ENCODE data around the gene AGBL4. TPM values are rescaled to one million over a fixed set of nuclear protein-coding genes. Genes with fewer than 3 reads are reported as not detected.

Gene AGBL4
- total and polyA plus RNA-seq, 2 of the 13 experiments (the other 11 are each of a cell fraction or from before 2014, with no cell fraction given), result not detected

DNA sequence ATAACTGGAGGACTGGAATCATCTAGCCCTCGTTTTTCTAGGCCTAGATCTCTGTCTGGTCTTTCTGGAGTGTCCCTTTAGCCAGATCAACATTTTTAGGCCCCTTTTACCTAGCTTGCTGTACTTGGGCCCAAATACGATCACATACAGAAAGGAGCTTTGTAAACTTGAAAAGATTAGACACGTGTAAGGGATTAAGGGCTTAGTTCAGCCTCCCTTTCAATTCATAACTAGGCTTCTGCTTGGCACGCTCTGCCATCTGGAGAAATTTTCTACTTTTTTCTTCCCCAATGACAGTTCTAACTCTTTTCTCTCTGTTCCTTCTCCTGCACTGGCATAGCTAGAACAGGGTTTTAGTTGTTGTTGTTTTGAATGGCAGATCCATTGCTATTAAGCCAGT, 1093.7 kb downstream of the AGBL4 start (continued):
- TF ChIP-seq, protein P1, sequence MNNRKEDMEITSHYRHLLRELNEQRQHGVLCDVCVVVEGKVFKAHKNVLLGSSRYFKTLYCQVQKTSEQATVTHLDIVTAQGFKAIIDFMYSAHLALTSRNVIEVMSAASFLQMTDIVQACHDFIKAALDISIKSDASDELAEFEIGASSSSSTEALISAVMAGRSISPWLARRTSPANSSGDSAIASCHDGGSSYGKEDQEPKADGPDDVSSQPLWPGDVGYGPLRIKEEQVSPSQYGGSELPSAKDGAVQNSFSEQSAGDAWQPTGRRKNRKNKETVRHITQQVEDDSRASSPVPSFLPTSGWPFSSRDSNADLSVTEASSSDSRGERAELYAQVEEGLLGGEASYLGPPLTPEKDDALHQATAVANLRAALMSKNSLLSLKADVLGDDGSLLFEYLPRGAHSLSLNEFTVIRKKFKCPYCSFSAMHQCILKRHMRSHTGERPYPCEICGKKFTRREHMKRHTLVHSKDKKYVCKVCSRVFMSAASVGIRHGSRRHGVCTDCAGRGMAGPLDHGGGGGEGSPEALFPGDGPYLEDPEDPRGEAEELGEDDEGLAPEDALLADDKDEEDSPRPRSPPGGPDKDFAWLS (CRISPR knock-in tag; IDR thresholded peaks at IDR 0.05; ENCODE audit: borderline replicate concordance), result no peak

- FAIRE-seq, result no peak
- ChIA-PET POLR2A (no interaction called here), CTCF (ENCODE audit: low intra/inter-chr PET ratio, low total read pairs) (no interaction called here)
- Histone ChIP-seq H4K20me1 (ENCODE audit: insufficient read depth, low read length) (no peaks in the 10 kb centered on the region), H3K4me1 (ENCODE audit: insufficient read depth, low read length) (no peaks in the 10 kb centered on the region), H3K9me3 (ENCODE audit: low read length) (peaks cover 18% of the 10 kb centered on the region), H2AFZ (ENCODE audit: low read length) (no peak overlapping the region), H3K4me2 (ENCODE audit: low read depth, low read length) (no peak overlapping the region), H3K36me3 (replicated peaks in 1 of 2; ENCODE audit: control insufficient read depth in 1 of 2, insufficient read depth in 2 of 2, low read length in 2 of 2) (no peaks in the 10 kb centered on the region), H3K79me2 (ENCODE audit: insufficient read depth, low read length) (no peaks in the 10 kb centered on the region), H3K27ac (ENCODE audit: extremely low read length, insufficient read depth, low read length) (no peak overlapping the region), H3K4me3 (replicated peaks in 1 of 3; ENCODE audit: insufficient read depth in 1 of 3, low read depth in 2 of 3, low read length in 3 of 3) (no peak overlapping the region), H3K27me3 (ENCODE audit: control insufficient read depth in 1 of 2, insufficient read depth in 2 of 2, low read length in 2 of 2) (no peaks in the 10 kb centered on the region), H3K9ac (ENCODE audit: insufficient read depth, low read depth, low read length) (no peak overlapping the region)
- no TSS peak for BruUV-seq (replicated peaks)
- in situ Hi-C loops (cut with HindIII; ENCODE audit: extremely low pct_ligation_motif_present, low pct_unique_long_range_greater_than_20kb) (loop anchor here (25.0 kb wide), 1 partner anchor 1413 kb away; no protein-coding TSS in a partner anchor), intact Hi-C loops (cut with micrococcal nuclease; ENCODE audit: unreplicated experiment) (no loop called here)
- TF ChIP-seq ERF (CRISPR knock-in tag; IDR thresholded peaks at IDR 0.05) (no peak), MTF1 (CRISPR knock-in tag; IDR thresholded peaks at IDR 0.05) (no peak), ZNF710 (CRISPR knock-in tag; IDR thresholded peaks at IDR 0.05; ENCODE audit: borderline replicate concordance) (no peak), CHD2 (IDR thresholded peaks at IDR 0.05; ENCODE audit: low read depth, low read length) (no peak), ZBTB7A (CRISPR knock-in tag; IDR thresholded peaks at IDR 0.05) (no peak), NONO (IDR thresholded peaks at IDR 0.05) (no peak), NONO (CRISPR knock-in tag; conservative IDR thresholded peaks at IDR 0.05) (no peak), ZNF878 (CRISPR knock-in tag; IDR thresholded peaks at IDR 0.05) (no peak), ZFP37 (CRISPR knock-in tag; IDR thresholded peaks at IDR 0.05; ENCODE audit: borderline replicate concordance) (no peak), KLF6 (CRISPR knock-in tag; IDR thresholded peaks at IDR 0.05) (no peak), HMGA1 (CRISPR knock-in tag; conservative IDR thresholded peaks at IDR 0.05) (no peak), ZBTB43 (CRISPR knock-in tag; conservative IDR thresholded peaks at IDR 0.05) (no peak)
- TF ChIP-seq, protein P2, sequence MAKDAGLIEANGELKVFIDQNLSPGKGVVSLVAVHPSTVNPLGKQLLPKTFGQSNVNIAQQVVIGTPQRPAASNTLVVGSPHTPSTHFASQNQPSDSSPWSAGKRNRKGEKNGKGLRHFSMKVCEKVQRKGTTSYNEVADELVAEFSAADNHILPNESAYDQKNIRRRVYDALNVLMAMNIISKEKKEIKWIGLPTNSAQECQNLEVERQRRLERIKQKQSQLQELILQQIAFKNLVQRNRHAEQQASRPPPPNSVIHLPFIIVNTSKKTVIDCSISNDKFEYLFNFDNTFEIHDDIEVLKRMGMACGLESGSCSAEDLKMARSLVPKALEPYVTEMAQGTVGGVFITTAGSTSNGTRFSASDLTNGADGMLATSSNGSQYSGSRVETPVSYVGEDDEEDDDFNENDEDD (CRISPR knock-in tag; IDR thresholded peaks at IDR 0.05; ENCODE audit: borderline replicate concordance), result no peak
- no peak for DNase-seq (ENCODE audit: low spot score)
- no peak for ATAC-seq
Measured at GRCh38 chr1:48924099-48924498, 1099.7 kb downstream of the AGBL4 start.
